ENCODE data around the gene SLMAP. TPM values are rescaled to one million over a fixed set of nuclear protein-coding genes. Genes with fewer than 3 reads are reported as not detected.
A peak's percentile ranks its signal among the peaks of the same experiment; 100 is the strongest.

Gene SLMAP
- total and polyA plus RNA-seq, 2 of the 13 experiments (the other 11 are each of a cell fraction or from before 2014, with no cell fraction given) = 24.0 to 48.3 TPM

DNA sequence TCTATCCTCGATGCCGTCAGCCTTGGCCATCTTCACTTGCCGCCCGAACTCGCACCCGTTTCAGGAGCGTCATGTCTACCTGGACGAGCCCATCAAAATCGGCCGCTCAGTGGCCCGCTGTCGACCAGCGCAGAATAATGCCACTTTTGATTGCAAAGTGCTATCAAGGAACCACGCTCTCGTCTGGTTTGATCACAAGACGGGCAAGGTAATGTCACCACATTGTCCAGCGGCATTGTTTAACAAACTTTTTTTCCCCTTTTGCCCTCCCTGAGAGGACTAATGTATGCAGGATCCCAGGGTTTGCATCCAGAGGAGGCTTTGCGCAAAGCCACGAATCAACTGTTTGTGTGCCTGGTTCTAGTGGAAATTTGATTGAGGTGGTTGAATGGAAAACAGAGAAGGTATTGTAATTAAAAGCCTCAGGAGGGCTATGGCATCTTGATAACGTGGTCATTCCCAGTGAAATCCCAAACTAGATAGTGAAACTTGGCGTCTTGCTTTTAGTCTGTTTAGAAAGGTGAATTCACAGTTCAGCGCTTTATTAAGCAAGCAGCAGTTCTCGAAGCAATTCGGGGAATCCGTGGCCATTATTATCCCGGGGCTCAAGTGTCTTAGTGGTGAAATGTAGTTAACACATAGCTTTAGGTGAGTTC is 1.7 kb downstream of the SLMAP start:
- Histone ChIP-seq H3K4me2 (ENCODE audit: low read depth, low read length) (peak overlapping the region; percentile 96), H3K36me3 (replicated peaks in 1 of 2; ENCODE audit: control insufficient read depth in 1 of 2, insufficient read depth in 2 of 2, low read length in 2 of 2) (peaks cover 0 to 1% of the 10 kb centered on the region in 2 experiments; a peak in 3 of 5 replicates), H4K20me1 (ENCODE audit: insufficient read depth, low read length) (peaks cover 22% of the 10 kb centered on the region), H3K9me3 (ENCODE audit: low read length) (no peaks in the 10 kb centered on the region), H3K79me2 (ENCODE audit: insufficient read depth, low read length) (peaks cover 58% of the 10 kb centered on the region), H3K4me3 (replicated peaks in 1 of 3; ENCODE audit: insufficient read depth in 1 of 3, low read depth in 2 of 3, low read length in 3 of 3) (peak overlapping the region; percentile 88 to 96 (median 94)), H3K27ac (ENCODE audit: extremely low read length, insufficient read depth, low read length) (peak overlapping the region; percentile 81), H2AFZ (ENCODE audit: low read length) (no peak overlapping the region), H3K9ac (ENCODE audit: insufficient read depth, low read depth, low read length) (peak overlapping the region; percentile 96), H3K27me3 (ENCODE audit: control insufficient read depth in 1 of 2, insufficient read depth in 2 of 2, low read length in 2 of 2) (no peaks in the 10 kb centered on the region; a peak in 1 of 5 replicates), H3K4me1 (ENCODE audit: insufficient read depth, low read length) (peaks cover 43% of the 10 kb centered on the region)
- in situ Hi-C loops (cut with HindIII; ENCODE audit: extremely low pct_ligation_motif_present, low pct_unique_long_range_greater_than_20kb) (no loop called here), intact Hi-C loops (cut with micrococcal nuclease; ENCODE audit: unreplicated experiment) (loop anchor here (2.0 to 5.0 kb wide), 4 partner anchors 65 to 160 kb away; partner anchors contain the start of genes ARF4 and DENND6A)
- BruUV-seq (replicated peaks) = TSS peak; percentile 55
- WGBS (ENCODE audit: low lambda C conversion rate) = 2% methylated on average over 18 of the region's 26 CpGs
- ChIA-PET CTCF (ENCODE audit: low intra/inter-chr PET ratio, low total read pairs) (no interaction called here), POLR2A (interaction anchor here (1.1 to 1.6 kb wide), 2 partner anchors 13 to 52 kb away, joined by 4 read pairs; no protein-coding TSS in a partner anchor)
- DNase-seq (ENCODE audit: low spot score) (peak; percentile 43), ATAC-seq (peak; percentile 17), FAIRE-seq (no peak)
- no peak for TF ChIP-seq HNRNPUL1 (IDR thresholded peaks at IDR 0.05; ENCODE audit: low read depth, low read length)
- TF ChIP-seq ZNF296 (CRISPR knock-in tag; conservative IDR thresholded peaks at IDR 0.05) = no peak
- TF ChIP-seq FOXM1 (CRISPR knock-in tag; IDR thresholded peaks at IDR 0.05) = no peak
- TF ChIP-seq, protein P1, sequence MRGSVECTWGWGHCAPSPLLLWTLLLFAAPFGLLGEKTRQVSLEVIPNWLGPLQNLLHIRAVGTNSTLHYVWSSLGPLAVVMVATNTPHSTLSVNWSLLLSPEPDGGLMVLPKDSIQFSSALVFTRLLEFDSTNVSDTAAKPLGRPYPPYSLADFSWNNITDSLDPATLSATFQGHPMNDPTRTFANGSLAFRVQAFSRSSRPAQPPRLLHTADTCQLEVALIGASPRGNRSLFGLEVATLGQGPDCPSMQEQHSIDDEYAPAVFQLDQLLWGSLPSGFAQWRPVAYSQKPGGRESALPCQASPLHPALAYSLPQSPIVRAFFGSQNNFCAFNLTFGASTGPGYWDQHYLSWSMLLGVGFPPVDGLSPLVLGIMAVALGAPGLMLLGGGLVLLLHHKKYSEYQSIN (CRISPR knock-in tag; IDR thresholded peaks at IDR 0.05; ENCODE audit: borderline replicate concordance) = no peak
- TF ChIP-seq CBX5 (CRISPR knock-in tag; IDR thresholded peaks at IDR 0.05; ENCODE audit: borderline replicate concordance) = no peak
- TF ChIP-seq THAP11 (CRISPR knock-in tag; IDR thresholded peaks at IDR 0.05) = no peak
- TF ChIP-seq PRMT3 (CRISPR knock-in tag; IDR thresholded peaks at IDR 0.05; ENCODE audit: borderline replicate concordance, low read depth) = no peak
- no peak for TF ChIP-seq ZNF260 (CRISPR knock-in tag; IDR thresholded peaks at IDR 0.05; ENCODE audit: borderline replicate concordance, low read depth)
- TF ChIP-seq RCOR2 (CRISPR knock-in tag; IDR thresholded peaks at IDR 0.05) = no peak
- no peak for TF ChIP-seq ZNF703 (CRISPR knock-in tag; IDR thresholded peaks at IDR 0.05; ENCODE audit: borderline replicate concordance)
- TF ChIP-seq KAT7 (CRISPR knock-in tag; IDR thresholded peaks at IDR 0.05; ENCODE audit: borderline replicate concordance) = peak; percentile 58; the same call in 1 of the 2 replicates
- TF ChIP-seq ZSCAN30 (CRISPR knock-in tag; IDR thresholded peaks at IDR 0.05) = 0 out of 2 replicates have a peak, but pooled peaks have one; percentile 20
- no peak for TF ChIP-seq ZNF354B (CRISPR knock-in tag; IDR thresholded peaks at IDR 0.05)
- TF ChIP-seq, protein P2, sequence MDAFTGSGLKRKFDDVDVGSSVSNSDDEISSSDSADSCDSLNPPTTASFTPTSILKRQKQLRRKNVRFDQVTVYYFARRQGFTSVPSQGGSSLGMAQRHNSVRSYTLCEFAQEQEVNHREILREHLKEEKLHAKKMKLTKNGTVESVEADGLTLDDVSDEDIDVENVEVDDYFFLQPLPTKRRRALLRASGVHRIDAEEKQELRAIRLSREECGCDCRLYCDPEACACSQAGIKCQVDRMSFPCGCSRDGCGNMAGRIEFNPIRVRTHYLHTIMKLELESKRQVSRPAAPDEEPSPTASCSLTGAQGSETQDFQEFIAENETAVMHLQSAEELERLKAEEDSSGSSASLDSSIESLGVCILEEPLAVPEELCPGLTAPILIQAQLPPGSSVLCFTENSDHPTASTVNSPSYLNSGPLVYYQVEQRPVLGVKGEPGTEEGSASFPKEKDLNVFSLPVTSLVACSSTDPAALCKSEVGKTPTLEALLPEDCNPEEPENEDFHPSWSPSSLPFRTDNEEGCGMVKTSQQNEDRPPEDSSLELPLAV (CRISPR knock-in tag; conservative IDR thresholded peaks at IDR 0.05; ENCODE audit: low read depth) = no peak
- TF ChIP-seq PAF1 (CRISPR knock-in tag; IDR thresholded peaks at IDR 0.05) = no peak
- no peak for TF ChIP-seq ZNF678 (CRISPR knock-in tag; IDR thresholded peaks at IDR 0.05)
- TF ChIP-seq SAP130 (CRISPR knock-in tag; IDR thresholded peaks at IDR 0.05; ENCODE audit: low read depth) = peak; percentile 25
- TF ChIP-seq TAF1 (CRISPR knock-in tag; IDR thresholded peaks at IDR 0.05) = peak; percentile 21; the same call in 1 of the 2 replicates
- no peak for TF ChIP-seq WIZ (CRISPR knock-in tag; IDR thresholded peaks at IDR 0.05)
- no peak for TF ChIP-seq SSRP1 (CRISPR knock-in tag; IDR thresholded peaks at IDR 0.05)
- TF ChIP-seq JUN (CRISPR knock-in tag; IDR thresholded peaks at IDR 0.05) = no peak
- no peak for TF ChIP-seq MTF2 (CRISPR knock-in tag; IDR thresholded peaks at IDR 0.05; ENCODE audit: borderline replicate concordance)
- TF ChIP-seq ZNF496 (CRISPR knock-in tag; IDR thresholded peaks at IDR 0.05; ENCODE audit: insufficient replicate concordance) = no peak
- TF ChIP-seq YEATS2 (CRISPR knock-in tag; IDR thresholded peaks at IDR 0.05; ENCODE audit: borderline replicate concordance) = no peak
- TF ChIP-seq ZNF781 (CRISPR knock-in tag; IDR thresholded peaks at IDR 0.05; ENCODE audit: borderline replicate concordance, not compliant biosample characterization) = peak; percentile 32
